RWPE2 (cell line): ENCODE measurements around the gene GATAD1.
"Not testable (repeated sequence)": the region's sequence is repeated elsewhere in the genome, so short reads cannot be mapped to it uniquely, and the experiment has no call there.

Source experiments
- ATAC-seq: fragments of 200-7000 bp; cut with Tn5 transposase; 3 replicates; pipeline ENCODE4 v1.9.1; 2021; ENCODE audit warnings: low read depth
- DNase-seq: peaks from one replicate; pipeline ENCODE4 v3.0.0-alpha.2; 2020; ENCODE audit warnings: low spot score
- H3K27ac ChIP-seq: fragments of 450-650 bp; 2 replicates; pipeline ENCODE4 v1.5.1; 2017; ENCODE audit warnings: mild to moderate bottlenecking; ENCODE audit not compliant: poor library complexity, severe bottlenecking
- H3K27me3 ChIP-seq: fragments of 250-450 bp; sonication (Bioruptor Pico); 2 replicates; pipeline ENCODE4 v1.5.1; 2021; ENCODE audit warnings: mild to moderate bottlenecking, moderate library complexity; ENCODE audit not compliant: insufficient read depth, poor library complexity, severe bottlenecking
- H3K36me3 ChIP-seq: fragments of 250-450 bp; sonication (Bioruptor Pico); 2 replicates; pipeline ENCODE4 v1.5.1; 2020; ENCODE audit warnings: low read depth, mild to moderate bottlenecking, moderate library complexity
- H3K4me1 ChIP-seq: fragments of 250-450 bp; sonication (Bioruptor Pico); 2 replicates; pipeline ENCODE4 v1.5.1; 2021; ENCODE audit warnings: mild to moderate bottlenecking, moderate library complexity; ENCODE audit not compliant: insufficient read depth, poor library complexity, severe bottlenecking
- H3K4me3 ChIP-seq: fragments of 250-450 bp; sonication (Bioruptor Pico); 2 replicates; pipeline ENCODE4 v1.5.1; 2021; ENCODE audit warnings: mild to moderate bottlenecking, moderate library complexity; ENCODE audit not compliant: severe bottlenecking
- H3K9me3 ChIP-seq: fragments of 250-450 bp; sonication (Bioruptor Pico); 2 replicates; pipeline ENCODE4 v1.5.1; 2021; ENCODE audit warnings: mild to moderate bottlenecking, moderate library complexity; ENCODE audit not compliant: severe bottlenecking
- CTCF ChIP-seq: fragments of 450-650 bp; IDR thresholded peaks from one replicate; pipeline ENCODE4 v1.5.1; 2017; ENCODE audit warnings: mild to moderate bottlenecking, moderate library complexity; ENCODE audit not compliant: poor library complexity, severe bottlenecking

The GATAD1 gene

GRCh38 chr7:92475851-92476590 is 28.7 kb downstream of the GATAD1 start:
- H3K27ac ChIP-seq, DNase-seq: not testable (repeated sequence)

DNA sequence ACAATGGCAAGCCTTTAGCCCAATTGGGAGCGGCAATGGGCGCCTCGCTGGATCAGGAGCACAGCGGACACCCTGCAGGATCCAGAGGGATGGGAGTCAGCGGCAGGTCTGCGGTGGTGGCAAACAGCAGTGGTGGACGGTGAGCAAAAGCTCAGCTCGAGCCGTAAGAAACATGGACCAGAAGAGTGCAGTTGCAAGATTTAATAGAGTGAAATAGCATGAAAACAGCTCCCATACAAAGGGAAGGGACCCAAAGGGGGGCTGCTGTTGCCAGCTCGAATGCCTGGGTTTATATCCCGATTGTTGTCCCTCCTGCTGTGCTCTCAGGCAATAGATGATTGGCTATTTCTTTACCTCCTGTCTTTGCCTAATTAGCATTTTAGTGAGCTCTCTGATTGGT is 30.4 kb downstream of the GATAD1 start, which contains the start of gene ERVW-1:
TSS of gene ERVW-1 (minus strand) at position 266 of the 400 bp plus-strand sequence. CDS start 7,565 bp downstream, outside the sequence.
- not testable (repeated sequence) for H3K4me3 ChIP-seq, ATAC-seq, H3K36me3 ChIP-seq, H3K27ac ChIP-seq, H3K4me1 ChIP-seq, H3K27me3 ChIP-seq, H3K9me3 ChIP-seq, DNase-seq

More at GRCh38 chr7:92475851-92476590, 28.7 kb downstream of the GATAD1 start:
- H3K27me3 ChIP-seq, H3K36me3 ChIP-seq, H3K4me3 ChIP-seq, H3K9me3 ChIP-seq, ATAC-seq, H3K4me1 ChIP-seq: not testable (repeated sequence)

DNA sequence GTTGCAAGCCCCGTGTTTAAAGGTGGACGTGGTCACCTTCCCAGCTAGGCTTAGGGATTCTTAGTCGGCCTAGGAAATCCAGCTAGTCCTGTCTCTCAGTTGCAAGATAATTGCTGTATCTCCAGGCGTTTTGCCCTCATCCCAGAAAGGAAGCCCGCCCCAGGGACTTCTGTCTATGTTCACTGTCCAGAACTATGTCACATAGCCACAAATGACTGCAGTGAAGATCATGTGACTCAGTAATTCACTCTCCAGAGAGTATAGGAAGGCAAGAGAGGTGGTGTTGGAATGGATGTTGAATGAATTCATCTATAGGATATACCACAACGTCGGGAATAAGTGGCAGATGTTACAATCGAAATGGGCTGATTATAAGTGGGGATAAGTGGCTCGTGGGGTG is 30.8 kb downstream of the GATAD1 start:
- TF ChIP-seq CTCF = no peak
- ATAC-seq = no peak
- H3K4me3 ChIP-seq = no peak overlapping the region
- no peaks in the 10 kb centered on the region for H3K9me3 ChIP-seq
- no peaks in the 10 kb centered on the region for H3K36me3 ChIP-seq
- DNase-seq = no peak
- H3K27me3 ChIP-seq = no peaks in the 10 kb centered on the region
- no peak overlapping the region for H3K27ac ChIP-seq
- no peaks in the 10 kb centered on the region for H3K4me1 ChIP-seq

- ATAC-seq (no peak), DNase-seq (no peak)
- no peak for TF ChIP-seq CTCF
These were observed 31.4 kb downstream of the GATAD1 start for GRCh38 chr7:92478711-92479110.

DNA sequence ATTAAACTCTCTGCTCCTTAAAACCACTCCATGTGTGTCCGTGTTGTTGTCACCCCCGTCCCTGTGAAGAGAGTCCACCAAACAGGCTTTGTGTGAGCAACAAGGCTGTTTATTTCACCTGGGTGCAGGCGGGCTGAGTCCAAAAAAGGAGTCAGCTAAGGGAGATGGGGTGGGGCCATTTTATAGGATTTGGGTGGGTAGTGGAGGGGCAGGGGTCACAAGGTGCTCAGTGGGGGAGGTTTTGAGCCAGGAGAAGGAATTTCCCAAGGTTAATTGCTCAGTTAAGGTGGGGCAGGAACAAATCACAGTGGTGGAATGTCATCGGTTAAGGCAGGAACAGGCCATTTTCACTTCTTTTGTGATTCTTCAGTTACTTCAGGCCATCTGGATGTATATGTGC is 31.9 kb downstream of the GATAD1 start:
- H3K27me3 ChIP-seq, H3K9me3 ChIP-seq, H3K4me1 ChIP-seq, H3K36me3 ChIP-seq, DNase-seq, ATAC-seq, H3K27ac ChIP-seq, H3K4me3 ChIP-seq: not testable (repeated sequence)

More at GRCh38 chr7:92478711-92479110, 31.4 kb downstream of the GATAD1 start:
- Histone ChIP-seq H3K27ac (no peak overlapping the region), H3K9me3 (no peaks in the 10 kb centered on the region), H3K27me3 (no peaks in the 10 kb centered on the region), H3K4me1 (no peaks in the 10 kb centered on the region), H3K4me3 (no peak overlapping the region), H3K36me3 (no peaks in the 10 kb centered on the region)

- DNase-seq, ATAC-seq: not testable (repeated sequence)
These were observed 36.3 kb downstream of the GATAD1 start for GRCh38 chr7:92483624-92484023.

DNA sequence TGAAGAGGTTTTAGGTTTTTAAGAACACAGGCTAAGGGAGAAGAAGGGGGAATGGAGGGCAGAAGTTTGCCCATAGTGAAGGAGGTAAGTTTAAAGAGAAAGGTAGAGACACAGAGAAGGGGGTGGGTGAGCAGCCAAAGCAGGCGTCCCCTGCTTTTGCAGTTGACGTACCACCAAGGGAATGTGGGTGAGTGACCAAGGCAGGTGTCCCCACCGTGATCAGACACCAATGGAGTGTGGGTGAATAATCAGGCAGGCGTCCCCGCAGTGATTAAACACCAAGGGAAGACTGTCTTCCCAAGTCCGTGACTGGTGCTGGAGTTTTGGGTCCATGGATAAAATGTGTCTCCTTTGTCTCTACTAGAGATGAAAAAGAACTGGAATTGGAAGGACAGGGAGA is 36.9 kb downstream of the GATAD1 start:
- H3K36me3 ChIP-seq = peaks cover 30% of the 10 kb centered on the region
- DNase-seq, H3K9me3 ChIP-seq, H3K4me3 ChIP-seq, H3K27ac ChIP-seq, H3K4me1 ChIP-seq, H3K27me3 ChIP-seq, ATAC-seq: not testable (repeated sequence)

More at GRCh38 chr7:92483624-92484023, 36.3 kb downstream of the GATAD1 start:
- peaks cover 24% of the 10 kb centered on the region for H3K36me3 ChIP-seq
- not testable (repeated sequence) for H3K27ac ChIP-seq, H3K27me3 ChIP-seq, H3K9me3 ChIP-seq, H3K4me1 ChIP-seq, H3K4me3 ChIP-seq
